ENCODE results near the gene MYO15A. TPM values are rescaled to one million over a fixed set of nuclear protein-coding genes. Genes with fewer than 3 reads are reported as not detected.
"Not testable (repeated sequence)": the region's sequence is repeated elsewhere in the genome, so short reads cannot be mapped to it uniquely, and the experiment has no call there.

The MYO15A gene
- total RNA-seq, 1 experiment from 2014 or later: 0.36 TPM

GRCh38 chr17:18208092-18208491, 99.5 kb downstream of the MYO15A start:
- Histone ChIP-seq H3K27me3 (ENCODE audit: control insufficient read depth, insufficient read depth, low read length) (no peaks in the 10 kb centered on the region), H3K4me3 (ENCODE audit: low read depth in 2 of 2, low read length in 2 of 2) (no peak overlapping the region), H3K9me3 (ENCODE audit: control insufficient read depth, insufficient read depth, low read depth, low read length) (no peaks in the 10 kb centered on the region), H3K36me3 (ENCODE audit: control insufficient read depth, insufficient read depth, low read length) (peaks cover 7% of the 10 kb centered on the region; the same call in 1 of the 2 replicates), H3K27ac (ENCODE audit: low read length) (no peak overlapping the region), H3K4me1 (ENCODE audit: control insufficient read depth, insufficient read depth, low read length) (no peaks in the 10 kb centered on the region)
- no TSS peak for BruUV-seq (replicated peaks)
- TF ChIP-seq POLR2AphosphoS5 (IDR thresholded peaks at IDR 0.05; ENCODE audit: low read depth, low read length) (no peak), SIN3A (IDR thresholded peaks at IDR 0.05; ENCODE audit: borderline replicate concordance, insufficient read depth, low read depth, low read length) (no peak)
- DNase-seq (ENCODE audit: low read depth, low spot score) (no peak), ATAC-seq (no peak)
- intact Hi-C loops (cut with micrococcal nuclease; ENCODE audit: unreplicated experiment): no loop called here
- CTCF ChIA-PET: no interaction called here
- POLR2A ChIA-PET: no interaction called here
- in situ Hi-C loops (cut with HindIII; ENCODE audit: low pct_unique_long_range_greater_than_20kb, low sequenced_read_pairs): no loop called here

GRCh38 chr17:18213666-18214270, 105.2 kb downstream of the MYO15A start:
- intact Hi-C loops (cut with micrococcal nuclease; ENCODE audit: unreplicated experiment): loop anchor here (10.0 kb wide), 1 partner anchor 69 kb away; no protein-coding TSS in a partner anchor
- ChIA-PET POLR2A (no interaction called here), CTCF (interaction anchor here (0.6 to 0.7 kb wide), 3 partner anchors 44 to 76 kb away, joined by 4 to 8 read pairs (median 7); no protein-coding TSS in a partner anchor)
- peaks cover under 1% of the 10 kb centered on the region; the same call in 1 of the 2 replicates for H3K4me1 ChIP-seq (ENCODE audit: control insufficient read depth, insufficient read depth, low read length)
- BruUV-seq (replicated peaks): no TSS peak
- H3K9me3 ChIP-seq (ENCODE audit: control insufficient read depth, insufficient read depth, low read depth, low read length): no peaks in the 10 kb centered on the region
- ATAC-seq: no peak
- DNase-seq (ENCODE audit: low read depth, low spot score): no peak
- in situ Hi-C loops (cut with HindIII; ENCODE audit: low pct_unique_long_range_greater_than_20kb, low sequenced_read_pairs): no loop called here
- H3K4me3 ChIP-seq (ENCODE audit: low read depth in 2 of 2, low read length in 2 of 2): no peak overlapping the region
- no peak overlapping the region for H3K27ac ChIP-seq (ENCODE audit: low read length)
- H3K36me3 ChIP-seq (ENCODE audit: control insufficient read depth, insufficient read depth, low read length): peaks cover 3% of the 10 kb centered on the region; the same call in 1 of the 2 replicates
- no peaks in the 10 kb centered on the region for H3K27me3 ChIP-seq (ENCODE audit: control insufficient read depth, insufficient read depth, low read length)
- no peak for TF ChIP-seq TCF7L2 (IDR thresholded peaks at IDR 0.05; ENCODE audit: low read depth, low read length)
- TF ChIP-seq CTCF (IDR thresholded peaks at IDR 0.05): no peak
- no peak for TF ChIP-seq POLR2AphosphoS5 (IDR thresholded peaks at IDR 0.05; ENCODE audit: low read depth, low read length)
- no peak for TF ChIP-seq SIN3A (IDR thresholded peaks at IDR 0.05; ENCODE audit: borderline replicate concordance, insufficient read depth, low read depth, low read length)
- TF ChIP-seq REST (IDR thresholded peaks at IDR 0.05; ENCODE audit: insufficient read depth in 1 of 2, low read depth in 2 of 2, low read length in 1 of 2): no peak

GRCh38 chr17:18216906-18217305, 108.3 kb downstream of the MYO15A start:
- in situ Hi-C loops (cut with HindIII; ENCODE audit: low pct_unique_long_range_greater_than_20kb, low sequenced_read_pairs); H3K36me3 ChIP-seq (ENCODE audit: control insufficient read depth, insufficient read depth, low read length); H3K27ac ChIP-seq (ENCODE audit: low read length); POLR2A ChIA-PET; H3K27me3 ChIP-seq (ENCODE audit: control insufficient read depth, insufficient read depth, low read length); H3K4me3 ChIP-seq (ENCODE audit: low read depth in 2 of 2, low read length in 2 of 2); DNase-seq (ENCODE audit: low read depth, low spot score); H3K9me3 ChIP-seq (ENCODE audit: control insufficient read depth, insufficient read depth, low read depth, low read length); ATAC-seq; BruUV-seq (replicated peaks); H3K4me1 ChIP-seq (ENCODE audit: control insufficient read depth, insufficient read depth, low read length): not testable (repeated sequence)
- CTCF ChIA-PET: interaction anchor here (0.7 kb wide), 1 partner anchor 649 kb away, joined by 3 read pairs; no protein-coding TSS in a partner anchor
- intact Hi-C loops (cut with micrococcal nuclease; ENCODE audit: unreplicated experiment): loop anchor here (10.0 kb wide), 1 partner anchor 72 kb away; no protein-coding TSS in a partner anchor

All from Panc1 (cell line).